A673 (cell line): ENCODE measurements around the gene GCN1. TPM values are rescaled to one million over a fixed set of nuclear protein-coding genes. Genes with fewer than 3 reads are reported as not detected.

ENCODE experiments used
- BruUV-seq: library from RNA; stranded (reverse); fragments of 400-500 nt; replicated peaks from 2 replicates; lab custom pipeline; 2021; lab: Mats Ljungman, UMichigan
- CTCF ChIA-PET: fragments of 300-600 bp; sonication (Branson Sonifier 250); formaldehyde crosslinking; loops from one replicate; lab custom pipeline; 2022; ENCODE audit warnings: antibody characterized with exemption; lab: Charles Lee
- POLR2A ChIA-PET: fragments of 300-600 bp; sonication (Branson Sonifier 250); formaldehyde crosslinking; loops from one replicate; lab custom pipeline; 2022; ENCODE audit warnings: antibody characterized with exemption; ENCODE audit not compliant: low non-redundant PET; lab: Charles Lee
- DNase-seq: peaks from one replicate; pipeline ENCODE4 v3.0.0-alpha.2; 2015; ENCODE audit warnings: low spot score
- H3K27ac ChIP-seq: fragments of 200-600 bp; sonication (generic); 2 replicates; pipeline ENCODE4 v1.5.1; 2016; ENCODE audit warnings: mixed run types, low read depth, mild to moderate bottlenecking, mixed read lengths, antibody characterized with exemption, low read length; ENCODE audit not compliant: poor library complexity, severe bottlenecking
- H3K27me3 ChIP-seq: fragments of 200-600 bp; sonication (generic); replicated peaks from 2 replicates; pipeline ENCODE4 v1.6.1; 2017; ENCODE audit warnings: mixed run types, low read depth, mild to moderate bottlenecking, mixed read lengths, antibody characterized with exemption, low read length; ENCODE audit not compliant: insufficient read depth, poor library complexity
- H3K36me3 ChIP-seq: fragments of 200-600 bp; sonication (generic); 2 replicates; pipeline ENCODE4 v1.6.1; 2016; ENCODE audit warnings: mixed run types, mild to moderate bottlenecking, mixed read lengths, antibody characterized with exemption, low read length; ENCODE audit not compliant: insufficient read depth, poor library complexity, severe bottlenecking
- H3K4me1 ChIP-seq: fragments of 200-600 bp; sonication (generic); 2 replicates; pipeline ENCODE4 v1.6.1; 2017; ENCODE audit warnings: mixed run types, mild to moderate bottlenecking, mixed read lengths, antibody characterized with exemption, low read length; ENCODE audit not compliant: insufficient read depth, poor library complexity, severe bottlenecking
- H3K4me3 ChIP-seq: fragments of 200-600 bp; sonication (generic); 2 replicates; pipeline ENCODE4 v1.5.1; 2016; ENCODE audit warnings: low read depth, mixed run types, mild to moderate bottlenecking, mixed read lengths, low read length; ENCODE audit not compliant: poor library complexity, severe bottlenecking
- H3K9me3 ChIP-seq: fragments of 200-600 bp; sonication (generic); 2 replicates; pipeline ENCODE4 v1.6.1; 2016; ENCODE audit warnings: mixed run types, low read depth, mild to moderate bottlenecking, mixed read lengths, antibody characterized with exemption, low read length; ENCODE audit not compliant: poor library complexity, severe bottlenecking
- EZH2 ChIP-seq: fragments of 200-600 bp; sonication (generic); IDR thresholded peaks from 2 replicates; pipeline ENCODE4 v1.6.1; 2017; ENCODE audit warnings: borderline replicate concordance, low read depth, mild to moderate bottlenecking, mixed read lengths, antibody characterized with exemption, low read length; ENCODE audit not compliant: poor library complexity, severe bottlenecking
- intact Hi-C: fragments of 100-400 bp; cut with micrococcal nuclease; formaldehyde crosslinking; loops from one replicate; pipeline ENCODE4 v1.10.0; 2022; ENCODE audit not compliant: unreplicated experiment
- total RNA-seq: library from RNA; stranded (reverse); gene quantifications from 2 replicates; pipeline ENCODE4 v1.2.3, GENCODE V29; 2021
- TF ChIP-seq, protein P1 (sequence below): fragments of 300-800, 200-600 bp; sonication (generic); conservative IDR thresholded peaks from 2 replicates; pipeline ENCODE4 v1.5.1; 2017; ENCODE audit warnings: low read depth, mild to moderate bottlenecking, antibody characterized with exemption, low read length, moderate library complexity, mixed read lengths

GCN1 gene
- total RNA-seq, 1 experiment from 2014 or later: 129 TPM

DNA sequence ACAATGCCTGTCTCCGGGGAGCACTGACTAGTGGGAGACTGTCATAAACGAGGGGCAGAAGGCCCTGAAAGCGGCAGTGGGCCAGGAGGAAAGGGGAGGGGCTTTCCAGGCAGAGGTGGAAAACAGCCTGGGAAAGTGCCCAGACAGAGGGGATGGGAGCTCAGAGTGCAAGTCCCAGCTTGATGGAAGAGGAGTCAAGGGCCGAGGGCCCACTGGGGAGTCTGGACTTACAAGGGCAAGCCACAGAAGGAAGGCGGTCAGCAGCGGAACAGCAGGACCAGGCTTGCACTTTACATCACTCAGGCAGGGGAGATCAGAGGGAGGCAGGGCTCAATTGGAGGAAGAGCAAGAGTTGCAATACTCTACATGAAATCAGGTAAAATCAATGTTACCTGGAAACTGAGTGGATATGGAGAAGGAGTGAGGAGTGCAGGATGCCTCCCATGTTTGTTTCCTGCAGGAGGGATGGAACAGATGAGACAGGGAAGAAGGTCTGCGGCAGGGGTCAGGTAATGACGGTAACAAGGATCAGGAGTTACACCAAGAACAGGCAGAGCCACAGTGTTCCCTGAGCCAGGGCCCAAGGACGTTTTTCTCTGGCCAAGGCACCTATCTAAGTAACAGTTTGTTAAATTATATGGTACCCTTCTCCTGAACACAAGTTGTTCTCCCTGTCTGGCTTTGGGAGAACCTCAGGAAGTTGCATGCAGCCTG, 47.2 kb upstream of the GCN1 start:
- H3K9me3 ChIP-seq: no peaks in the 10 kb centered on the region
- CTCF ChIA-PET: no interaction called here
- H3K4me1 ChIP-seq: peaks cover 35% of the 10 kb centered on the region
- H3K27me3 ChIP-seq: no peaks in the 10 kb centered on the region
- TF ChIP-seq, protein P1, sequence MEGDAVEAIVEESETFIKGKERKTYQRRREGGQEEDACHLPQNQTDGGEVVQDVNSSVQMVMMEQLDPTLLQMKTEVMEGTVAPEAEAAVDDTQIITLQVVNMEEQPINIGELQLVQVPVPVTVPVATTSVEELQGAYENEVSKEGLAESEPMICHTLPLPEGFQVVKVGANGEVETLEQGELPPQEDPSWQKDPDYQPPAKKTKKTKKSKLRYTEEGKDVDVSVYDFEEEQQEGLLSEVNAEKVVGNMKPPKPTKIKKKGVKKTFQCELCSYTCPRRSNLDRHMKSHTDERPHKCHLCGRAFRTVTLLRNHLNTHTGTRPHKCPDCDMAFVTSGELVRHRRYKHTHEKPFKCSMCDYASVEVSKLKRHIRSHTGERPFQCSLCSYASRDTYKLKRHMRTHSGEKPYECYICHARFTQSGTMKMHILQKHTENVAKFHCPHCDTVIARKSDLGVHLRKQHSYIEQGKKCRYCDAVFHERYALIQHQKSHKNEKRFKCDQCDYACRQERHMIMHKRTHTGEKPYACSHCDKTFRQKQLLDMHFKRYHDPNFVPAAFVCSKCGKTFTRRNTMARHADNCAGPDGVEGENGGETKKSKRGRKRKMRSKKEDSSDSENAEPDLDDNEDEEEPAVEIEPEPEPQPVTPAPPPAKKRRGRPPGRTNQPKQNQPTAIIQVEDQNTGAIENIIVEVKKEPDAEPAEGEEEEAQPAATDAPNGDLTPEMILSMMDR: no peak
- TF ChIP-seq EZH2: no peak
- no peak overlapping the region for H3K27ac ChIP-seq
- intact Hi-C loops: no loop called here
- DNase-seq: no peak
- no peak overlapping the region for H3K4me3 ChIP-seq
- BruUV-seq: no TSS peak
- no peaks in the 10 kb centered on the region for H3K36me3 ChIP-seq
- POLR2A ChIA-PET: no interaction called here

GRCh38 chr12:120240495-120240833, 45.9 kb upstream of the GCN1 start:
- H3K27ac ChIP-seq: no peak overlapping the region
- no peaks in the 10 kb centered on the region for H3K9me3 ChIP-seq
- no TSS peak for BruUV-seq
- H3K36me3 ChIP-seq: no peaks in the 10 kb centered on the region
- intact Hi-C loops: no loop called here
- ChIA-PET POLR2A (no interaction called here), CTCF (no interaction called here)
- no peak for DNase-seq
- H3K4me1 ChIP-seq: peaks cover 42% of the 10 kb centered on the region
- TF ChIP-seq EZH2: no peak
- TF ChIP-seq, protein P1: no peak
- no peak overlapping the region for H3K4me3 ChIP-seq
- H3K27me3 ChIP-seq: no peaks in the 10 kb centered on the region

GRCh38 chr12:120239776-120240494, 45.4 kb upstream of the GCN1 start:
- Histone ChIP-seq H3K27me3 (no peaks in the 10 kb centered on the region), H3K9me3 (no peaks in the 10 kb centered on the region), H3K4me3 (no peak overlapping the region), H3K27ac (no peak overlapping the region), H3K4me1 (peaks cover 42% of the 10 kb centered on the region), H3K36me3 (no peaks in the 10 kb centered on the region)
- DNase-seq: no peak
- no TSS peak for BruUV-seq
- POLR2A ChIA-PET: interaction anchor here (0.9 kb wide), 1 partner anchor 51 kb away, joined by 4 read pairs; no protein-coding TSS in a partner anchor
- intact Hi-C loops: no loop called here
- CTCF ChIA-PET: interaction anchor here (0.6 to 1.4 kb wide), 2 partner anchors 12 to 193 kb away, joined by 3 to 5 read pairs; no protein-coding TSS in a partner anchor
- TF ChIP-seq EZH2: no peak
- TF ChIP-seq, protein P1: no peak
